K562 (cell line): ENCODE results near the gene SMARCD2. TPM values are rescaled to one million over a fixed set of nuclear protein-coding genes. Genes with fewer than 3 reads are reported as not detected.

Source experiments
- BDP1 ChIP-seq: IDR thresholded peaks from 3 replicates; pipeline ENCODE4 v1.6.1; 2011; ENCODE audit not compliant: insufficient read length, insufficient read depth
- CBX2 ChIP-seq: fragments of 200-600 bp; sonication (generic); IDR thresholded peaks from one replicate; pipeline ENCODE4 v1.6.1; 2012; ENCODE audit warnings: mild to moderate bottlenecking, low read length, inconsistent platforms; ENCODE audit not compliant: insufficient read depth, poor library complexity, severe bottlenecking
- CREB5 ChIP-seq: fragments of 250-450 bp; sonication (Bioruptor Pico); IDR thresholded peaks from 2 replicates; pipeline ENCODE4 v1.5.0; 2020; ENCODE audit warnings: mild to moderate bottlenecking
- ELF1 ChIP-seq: fragments of 200-800 bp; sonication (Bioruptor generic); IDR thresholded peaks from 2 replicates; pipeline ENCODE4 v1.6.1; 2016; ENCODE audit warnings: missing genetic modification characterization, missing compliant biosample characterization
- FOXO4 ChIP-seq: fragments of 450-650 bp; formaldehyde crosslinking; IDR thresholded peaks from 2 replicates; pipeline ENCODE4 v1.4.0; 2020; ENCODE audit warnings: mild to moderate bottlenecking, moderate library complexity
- GTF2F1 ChIP-seq: IDR thresholded peaks from 2 replicates; pipeline ENCODE4 v1.6.1; 2011; ENCODE audit warnings: low read depth, low read length, improper control_type of control experiment
- HLTF ChIP-seq: fragments of 450-650 bp; IDR thresholded peaks from 2 replicates; pipeline ENCODE4 v1.6.1; 2016
- HMG20A ChIP-seq: fragments of 450-650 bp; formaldehyde crosslinking; conservative IDR thresholded peaks from 2 replicates; pipeline ENCODE4 v1.4.0; 2020; ENCODE audit warnings: mild to moderate bottlenecking, mixed read lengths
- NONO ChIP-seq, 2 experiments: fragments of 200-400 bp in 1 of 2; fragments of 450-650 bp in 1 of 2; formaldehyde crosslinking in 1 of 2; IDR thresholded peaks; 2 replicates each; pipeline ENCODE4 v1.6.1; 2017; ENCODE audit warnings: low read depth in 2 of 2, mild to moderate bottlenecking in 2 of 2, moderate library complexity in 2 of 2, low read length in 1 of 2
- NR3C1 ChIP-seq: sonication (generic); formaldehyde crosslinking; IDR thresholded peaks from 2 replicates; pipeline ENCODE4 v1.8.1; 2022; ENCODE audit warnings: missing genetic modification reagents
- RUNX1 ChIP-seq: sonication (generic); IDR thresholded peaks from 2 replicates; pipeline ENCODE4 v1.6.1; 2016; ENCODE audit warnings: antibody characterized with exemption, low read depth
- THRAP3 ChIP-seq: fragments of 450-650 bp; IDR thresholded peaks from 2 replicates; pipeline ENCODE4 v1.6.1; 2016; ENCODE audit warnings: mild to moderate bottlenecking, inconsistent platforms, borderline replicate concordance
- U2AF1 ChIP-seq: fragments of 200-400 bp; formaldehyde crosslinking; optimal IDR thresholded peaks from 2 replicates; pipeline ENCODE3; 2017; ENCODE audit warnings: mild to moderate bottlenecking, low read depth, low read length, moderate library complexity
- ZFPM2 ChIP-seq: fragments of 250-450 bp; sonication (Bioruptor Pico); IDR thresholded peaks from 2 replicates; pipeline ENCODE4 v1.5.1; 2022; ENCODE audit warnings: mild to moderate bottlenecking
- ZNF121 ChIP-seq: sonication (generic); formaldehyde crosslinking; conservative IDR thresholded peaks from 2 replicates; pipeline ENCODE4 v1.8.0; 2022; ENCODE audit warnings: missing genetic modification reagents
- ZNF224 ChIP-seq: sonication (generic); formaldehyde crosslinking; IDR thresholded peaks from 2 replicates; pipeline ENCODE4 v1.8.0; 2022; ENCODE audit warnings: mild to moderate bottlenecking, missing genetic modification reagents
- ZNF311 ChIP-seq: fragments of 250-450 bp; sonication (Bioruptor Pico); IDR thresholded peaks from 2 replicates; pipeline ENCODE4 v1.4.0; 2020; ENCODE audit warnings: mild to moderate bottlenecking, moderate library complexity
- ZNF561 ChIP-seq: fragments of 450-650 bp; formaldehyde crosslinking; conservative IDR thresholded peaks from 2 replicates; pipeline ENCODE4 v1.4.0; 2020; ENCODE audit warnings: mild to moderate bottlenecking, moderate library complexity
- ZNF76 ChIP-seq: fragments of 250-450 bp; sonication (Bioruptor Pico); IDR thresholded peaks from 2 replicates; pipeline ENCODE4 v1.4.0; 2020; ENCODE audit warnings: mild to moderate bottlenecking, moderate library complexity, borderline replicate concordance
- ZNF778 ChIP-seq: fragments of 450-650 bp; formaldehyde crosslinking; IDR thresholded peaks from 2 replicates; pipeline ENCODE4 v1.4.0; 2020; ENCODE audit warnings: mild to moderate bottlenecking, moderate library complexity
- ZZZ3 ChIP-seq: fragments of 450-650 bp; IDR thresholded peaks from 2 replicates; pipeline ENCODE4 v1.6.1; 2016; ENCODE audit warnings: antibody characterized with exemption, mild to moderate bottlenecking, moderate library complexity
- polyA plus RNA-seq, 8 experiments: library from polyadenylated mRNA; depleted of rRNA in 4 of 8; stranded (reverse) in 5 of 8; unstranded in 3 of 8; fragments of >200 nt; fragmentation: Nextera tagmentation in 2 of 8; fragmentation: Illumina TruSeq in 1 of 8; extraction: Ambion mirVana in 2 of 8; extraction: Trizol in 1 of 8; gene quantifications; 2 replicates each; pipeline versions ENCODE4 v1.2.1 to v1.2.3, GENCODE V29; 2011 to 2014; ENCODE audit warnings: inconsistent platforms in 1 of 8, missing spikeins in 1 of 8
- total RNA-seq, 7 experiments: library from RNA; depleted of rRNA in 6 of 7; stranded (reverse); fragments of >200 nt in 6 of 7; fragmentation: Illumina TruSeq in 2 of 7; extraction: Trizol in 2 of 7; gene quantifications; 2 replicates each; pipeline versions ENCODE4 v1.2.1 to v1.2.3, GENCODE V29; 2011 to 2021; ENCODE audit warnings: low replicate concordance in 1 of 7
- TF ChIP-seq, protein P1 (sequence below), 2 experiments: fragments of 450-650 bp; conservative IDR thresholded peaks; 2 replicates each; pipeline ENCODE4 v1.6.1; 2017; ENCODE audit warnings: mild to moderate bottlenecking in 2 of 2, moderate library complexity in 2 of 2
- TF ChIP-seq, protein P2 (sequence below): fragments of 450-650 bp; formaldehyde crosslinking; IDR thresholded peaks from 2 replicates; pipeline ENCODE4 v1.4.0; 2022; ENCODE audit warnings: missing genetic modification characterization

The SMARCD2 gene
- total and polyA plus RNA-seq, 9 of the 15 experiments (the other 6 are each of a cell fraction or from before 2014, with no cell fraction given) = 1.7 to 114 (median 90.3) TPM

DNA sequence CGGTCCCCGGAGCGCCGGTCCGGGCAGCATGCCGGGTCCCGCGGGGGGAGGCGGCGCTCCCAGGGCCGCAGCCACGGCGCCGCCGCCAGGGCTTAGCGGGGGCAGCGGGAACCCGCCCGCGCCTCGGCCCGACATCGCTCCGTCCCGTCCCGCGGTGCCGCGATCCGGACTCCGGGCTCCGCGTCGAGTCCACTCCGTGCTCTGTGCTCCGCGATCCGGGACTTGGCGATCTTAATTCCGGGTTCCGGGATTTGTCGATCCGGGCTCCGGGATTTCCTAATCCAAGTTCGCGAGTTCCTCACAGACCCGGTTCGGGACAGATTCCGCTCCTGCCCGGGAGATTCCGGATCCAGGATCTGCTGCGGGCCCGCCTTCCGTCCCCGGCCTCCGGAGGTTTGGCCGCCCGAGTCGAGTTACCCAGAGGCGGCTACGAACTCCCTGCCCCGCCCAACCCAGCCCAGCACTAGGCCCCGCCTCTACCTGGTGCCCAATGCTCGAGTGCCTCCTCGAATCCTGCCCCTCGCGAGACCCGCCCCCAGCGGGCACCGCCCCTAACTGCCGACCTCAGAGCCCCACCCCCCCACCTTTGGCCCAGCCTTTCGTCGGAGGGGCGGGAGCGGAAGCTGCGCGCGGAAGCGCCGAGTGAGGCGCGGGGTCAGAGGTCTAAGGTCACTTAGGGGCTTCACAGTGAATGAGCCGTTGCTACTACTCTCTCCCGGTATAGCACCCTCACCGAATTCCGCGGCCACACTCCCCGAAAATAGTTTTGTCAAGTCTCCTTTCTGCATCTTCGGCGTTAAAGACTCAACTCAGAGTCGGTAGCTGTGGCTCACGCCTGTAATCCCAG, at the start of gene SMARCD2 (continued):
- TF ChIP-seq, protein P1, sequence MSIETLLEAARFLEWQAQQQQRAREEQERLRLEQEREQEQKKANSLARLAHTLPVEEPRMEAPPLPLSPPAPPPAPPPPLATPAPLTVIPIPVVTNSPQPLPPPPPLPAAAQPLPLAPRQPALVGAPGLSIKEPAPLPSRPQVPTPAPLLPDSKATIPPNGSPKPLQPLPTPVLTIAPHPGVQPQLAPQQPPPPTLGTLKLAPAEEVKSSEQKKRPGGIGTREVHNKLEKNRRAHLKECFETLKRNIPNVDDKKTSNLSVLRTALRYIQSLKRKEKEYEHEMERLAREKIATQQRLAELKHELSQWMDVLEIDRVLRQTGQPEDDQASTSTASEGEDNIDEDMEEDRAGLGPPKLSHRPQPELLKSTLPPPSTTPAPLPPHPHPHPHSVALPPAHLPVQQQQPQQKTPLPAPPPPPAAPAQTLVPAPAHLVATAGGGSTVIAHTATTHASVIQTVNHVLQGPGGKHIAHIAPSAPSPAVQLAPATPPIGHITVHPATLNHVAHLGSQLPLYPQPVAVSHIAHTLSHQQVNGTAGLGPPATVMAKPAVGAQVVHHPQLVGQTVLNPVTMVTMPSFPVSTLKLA (conservative IDR thresholded peaks at IDR 0.05) = peak; percentile 72 to 81; a peak in 3 of 4 replicates
- peak; percentile 39 for TF ChIP-seq U2AF1
- no peak for TF ChIP-seq HMG20A (CRISPR knock-in tag)
- no peak for TF ChIP-seq BDP1
- peak; percentile 74 for TF ChIP-seq ZZZ3
- TF ChIP-seq, protein P2, sequence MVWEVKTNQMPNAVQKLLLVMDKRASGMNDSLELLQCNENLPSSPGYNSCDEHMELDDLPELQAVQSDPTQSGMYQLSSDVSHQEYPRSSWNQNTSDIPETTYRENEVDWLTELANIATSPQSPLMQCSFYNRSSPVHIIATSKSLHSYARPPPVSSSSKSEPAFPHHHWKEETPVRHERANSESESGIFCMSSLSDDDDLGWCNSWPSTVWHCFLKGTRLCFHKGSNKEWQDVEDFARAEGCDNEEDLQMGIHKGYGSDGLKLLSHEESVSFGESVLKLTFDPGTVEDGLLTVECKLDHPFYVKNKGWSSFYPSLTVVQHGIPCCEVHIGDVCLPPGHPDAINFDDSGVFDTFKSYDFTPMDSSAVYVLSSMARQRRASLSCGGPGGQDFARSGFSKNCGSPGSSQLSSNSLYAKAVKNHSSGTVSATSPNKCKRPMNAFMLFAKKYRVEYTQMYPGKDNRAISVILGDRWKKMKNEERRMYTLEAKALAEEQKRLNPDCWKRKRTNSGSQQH (CRISPR knock-in tag) = 0 out of 2 replicates have a peak, but pooled peaks have one; percentile 18
- no peak for TF ChIP-seq ZNF561 (CRISPR knock-in tag)
- TF ChIP-seq ZNF778 (CRISPR knock-in tag) = no peak
- TF ChIP-seq CREB5 = no peak
- TF ChIP-seq ZFPM2 (CRISPR knock-in tag) = no peak
- peak; percentile 91 for TF ChIP-seq ZNF76
- TF ChIP-seq NONO (IDR thresholded peaks at IDR 0.05; ENCODE audit: low read depth in 2 of 2, low read length in 1 of 2) = peak in 1 of 2 experiments; percentile 95; a peak in 2 of 4 replicates
- no peak for TF ChIP-seq ZNF311 (CRISPR knock-in tag)
- TF ChIP-seq RUNX1 = 0 out of 2 replicates have a peak, but pooled peaks have one; percentile 68
- TF ChIP-seq HLTF = peak; percentile 76
- no peak for TF ChIP-seq NR3C1
- no peak for TF ChIP-seq ZNF121 (CRISPR knock-in tag)
- TF ChIP-seq CBX2 = no peak
- peak; percentile 100 for TF ChIP-seq THRAP3
- 0 out of 2 replicates have a peak, but pooled peaks have one; percentile 43 for TF ChIP-seq FOXO4 (CRISPR knock-in tag)
- peak; percentile 94 for TF ChIP-seq ELF1 (tag)
- no peak for TF ChIP-seq ZNF224 (CRISPR knock-in tag)
- peak; percentile 27; the same call in 1 of the 2 replicates for TF ChIP-seq GTF2F1
